OCI-LY1 (cell line): ENCODE results near the gene SRI.

Source experiments
- CTCF ChIP-seq: fragments of 200-600 bp; sonication (generic), shearing (Covaris generic); IDR thresholded peaks from 2 replicates; pipeline ENCODE4 v1.5.1; 2017; ENCODE audit warnings: mild to moderate bottlenecking, antibody characterized with exemption, low read length, moderate library complexity, mixed read lengths
- EZH2 ChIP-seq: fragments of 200-600 bp; sonication (generic), shearing (Covaris generic); IDR thresholded peaks from 2 replicates; pipeline ENCODE4 v1.8.0; 2017; ENCODE audit warnings: borderline replicate concordance, mixed run types, mild to moderate bottlenecking, antibody characterized with exemption, low read length, moderate library complexity, mixed read lengths

- TF ChIP-seq CTCF (no peak), EZH2 (no peak)
These were observed 20.0 kb upstream of the SRI start for GRCh38 chr7:88239852-88240251.
